ENCODE data around the gene HDHD3.
"Not testable (repeated sequence)": the region's sequence is repeated elsewhere in the genome, so short reads cannot be mapped to it uniquely, and the experiment has no call there.

HDHD3 gene, protein sequence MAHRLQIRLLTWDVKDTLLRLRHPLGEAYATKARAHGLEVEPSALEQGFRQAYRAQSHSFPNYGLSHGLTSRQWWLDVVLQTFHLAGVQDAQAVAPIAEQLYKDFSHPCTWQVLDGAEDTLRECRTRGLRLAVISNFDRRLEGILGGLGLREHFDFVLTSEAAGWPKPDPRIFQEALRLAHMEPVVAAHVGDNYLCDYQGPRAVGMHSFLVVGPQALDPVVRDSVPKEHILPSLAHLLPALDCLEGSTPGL

DNA sequence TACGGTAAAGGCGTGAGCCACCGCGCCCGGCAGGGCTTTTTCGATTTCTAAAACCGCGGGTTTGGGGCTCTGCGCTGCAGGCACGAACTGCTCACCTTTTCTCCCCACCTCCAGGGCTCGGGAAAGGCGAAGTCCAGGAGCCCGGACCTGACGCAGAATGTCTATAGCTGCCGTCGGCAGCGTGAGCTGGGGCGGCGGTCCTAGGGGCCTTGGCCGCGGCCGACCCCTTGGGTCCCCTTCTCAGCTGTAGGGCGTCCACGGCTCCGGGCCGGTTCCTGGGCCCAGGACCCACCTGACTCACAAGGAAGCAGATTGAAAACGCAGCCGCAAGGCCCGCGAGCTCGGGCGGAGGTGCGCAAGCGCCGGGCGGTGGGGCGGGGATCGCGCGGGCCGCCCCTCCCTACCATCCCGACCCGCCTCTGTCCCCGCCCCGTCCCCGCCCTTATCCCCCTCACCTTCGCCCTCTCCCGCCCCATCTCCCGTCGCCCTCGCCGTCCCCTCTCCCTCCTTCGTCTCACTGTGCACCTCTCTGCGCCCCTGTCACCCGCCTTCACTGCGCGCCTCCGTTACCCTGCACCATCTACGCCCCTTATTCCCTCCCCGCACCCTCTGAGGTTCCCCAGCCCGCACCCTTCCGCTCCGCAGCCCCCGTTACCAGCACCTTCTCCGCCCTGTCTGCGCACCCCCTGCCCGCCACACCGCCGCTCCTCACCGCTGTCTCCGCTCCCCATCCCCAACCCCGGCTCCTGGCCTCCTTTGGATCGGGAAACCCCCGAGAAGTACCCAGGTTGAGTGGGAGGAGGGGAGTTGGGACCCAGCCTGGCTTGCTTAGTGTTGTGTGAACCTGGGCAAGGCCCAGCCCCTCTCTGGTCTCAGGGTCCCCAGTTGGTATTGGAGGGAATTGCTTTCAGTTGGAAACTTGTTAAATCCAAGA, at the start of gene HDHD3:
Gene HDHD3, minus strand, starts transcription at position 353 of the 934 bp plus-strand sequence. CDS start 2,632 bp downstream, outside the sequence.
- DNase-seq: peak; percentile 37

DNA sequence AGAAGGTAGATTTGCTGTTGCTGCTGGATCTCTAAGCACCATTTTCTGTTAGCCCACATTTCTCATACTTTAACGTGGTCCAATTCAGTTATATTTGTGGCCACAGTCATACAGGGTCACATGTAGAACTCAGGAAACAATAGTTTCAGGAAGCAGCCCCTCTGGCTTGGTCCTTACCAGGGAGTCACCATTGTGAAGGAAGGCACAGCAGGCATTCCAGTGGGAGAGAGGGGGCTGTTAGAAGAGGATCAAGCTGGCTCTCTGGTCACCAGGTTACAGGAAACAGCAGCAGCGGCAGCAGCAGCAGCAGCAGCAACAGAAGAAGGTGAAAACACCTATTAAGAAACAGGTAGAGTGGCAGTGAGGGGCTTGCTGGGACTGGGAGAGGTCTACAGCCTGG, 48.3 kb upstream of the HDHD3 start:
- no peak for DNase-seq

DNA sequence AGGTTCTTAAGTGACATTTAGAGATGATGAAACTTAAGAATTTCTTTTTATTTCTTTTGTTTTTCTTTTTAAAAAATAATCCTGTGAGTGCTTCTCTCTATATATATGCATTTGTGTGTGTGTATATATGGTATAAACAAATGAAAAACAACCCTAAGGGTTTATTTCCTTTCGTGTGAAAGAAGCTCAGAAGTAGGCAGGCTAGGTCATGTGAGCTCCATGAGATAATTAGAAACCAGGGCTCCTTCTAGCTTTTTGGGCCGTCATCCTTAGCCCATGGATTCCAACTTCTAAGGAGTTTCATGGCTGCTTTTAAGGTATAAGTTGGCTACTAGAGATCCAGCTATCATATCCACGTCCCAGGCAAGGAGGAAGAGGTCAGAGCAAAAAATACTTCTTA, 44.9 kb upstream of the HDHD3 start:
- no peak for DNase-seq

DNA sequence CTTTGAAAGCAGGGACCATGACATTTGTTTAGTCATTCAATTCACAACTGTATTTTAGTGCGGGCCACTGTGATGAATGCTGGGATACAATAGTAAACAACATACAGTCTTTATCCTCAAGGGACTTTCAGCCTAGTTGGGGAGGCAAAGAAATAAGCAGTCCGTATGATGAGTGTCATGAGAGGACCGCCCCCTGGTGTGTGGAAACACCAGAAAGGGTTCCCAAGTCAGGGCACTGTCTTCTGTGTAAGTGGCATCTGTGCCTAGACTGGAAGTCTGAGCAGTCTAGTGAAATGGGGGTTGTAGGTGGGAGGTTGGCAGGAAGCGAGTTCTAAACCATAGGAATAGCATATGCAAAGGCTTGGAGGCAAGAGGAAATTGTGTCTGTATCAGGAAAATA, 40.6 kb upstream of the HDHD3 start:
- DNase-seq: no peak

DNA sequence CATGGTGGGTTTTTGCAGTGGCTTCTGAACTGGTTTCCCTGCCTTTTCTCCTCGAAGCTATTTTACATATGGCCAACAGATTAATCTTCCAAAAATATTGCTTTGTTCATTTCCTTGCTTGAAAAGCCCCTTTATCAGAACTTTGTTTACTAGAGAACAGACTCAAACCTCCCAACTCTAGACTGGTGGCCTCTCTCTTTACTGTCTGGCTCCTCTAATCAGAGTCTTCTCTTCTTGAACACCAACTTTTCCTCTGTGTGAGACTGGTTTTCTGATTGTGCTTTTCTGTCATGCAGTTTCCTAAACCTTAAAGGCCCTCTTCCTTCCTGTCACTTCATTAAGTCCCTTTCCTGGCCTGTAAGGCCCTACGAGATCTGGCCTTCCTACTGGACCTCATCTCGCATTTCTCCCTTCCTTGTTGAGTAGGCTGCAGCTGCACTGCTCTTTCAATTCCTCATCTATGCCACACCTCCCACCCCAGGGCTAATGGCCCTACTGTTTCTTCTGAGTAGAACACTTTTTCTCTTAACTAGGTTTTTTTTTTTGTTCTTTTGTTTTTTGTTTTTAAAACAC, 39.4 kb upstream of the HDHD3 start:
- DNase-seq: no peak

DNA sequence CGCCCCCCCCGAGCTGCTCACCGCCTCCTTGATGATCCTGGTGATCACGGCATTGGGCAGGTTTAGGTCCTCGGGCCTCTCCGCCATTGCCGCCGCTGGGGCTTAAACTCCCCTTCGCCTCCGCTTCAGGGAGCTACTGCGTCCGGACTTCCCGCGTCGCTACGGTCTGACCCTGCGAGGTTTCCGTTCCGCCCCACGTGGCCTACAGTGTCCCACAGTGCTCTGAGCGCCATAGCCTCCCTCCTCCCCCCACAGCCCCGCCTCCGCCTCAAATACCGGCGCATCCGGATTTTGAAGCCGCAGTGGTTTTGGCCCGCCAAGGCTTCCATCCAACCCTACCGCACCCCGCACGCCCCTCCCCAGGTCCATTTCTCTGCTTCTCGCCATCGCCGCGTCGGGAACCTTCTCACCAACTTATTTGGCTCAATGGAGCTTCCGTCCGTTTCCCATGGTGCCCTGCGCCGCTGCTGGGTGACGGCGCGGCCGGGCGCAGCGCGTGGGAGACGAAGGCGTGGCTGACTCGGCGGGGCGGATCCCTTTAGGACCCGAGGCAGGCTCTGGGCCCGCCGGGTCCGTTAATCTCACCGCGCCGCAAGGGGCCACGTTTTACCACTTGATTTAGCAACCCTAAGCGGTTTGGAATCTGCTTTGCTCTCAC, 33.5 kb upstream of the HDHD3 start, which contains the start of the genes C9orf43 and POLE3:
Gene C9orf43, plus strand, starts transcription at position 541 of the 658 bp plus-strand sequence. CDS start 2,747 bp downstream, outside the sequence.
Gene POLE3, minus strand, starts transcription at position 469 of the 658 bp plus-strand sequence. Its CDS starts 382 bp downstream, at position 87.
- peak; percentile 97 for DNase-seq

DNA sequence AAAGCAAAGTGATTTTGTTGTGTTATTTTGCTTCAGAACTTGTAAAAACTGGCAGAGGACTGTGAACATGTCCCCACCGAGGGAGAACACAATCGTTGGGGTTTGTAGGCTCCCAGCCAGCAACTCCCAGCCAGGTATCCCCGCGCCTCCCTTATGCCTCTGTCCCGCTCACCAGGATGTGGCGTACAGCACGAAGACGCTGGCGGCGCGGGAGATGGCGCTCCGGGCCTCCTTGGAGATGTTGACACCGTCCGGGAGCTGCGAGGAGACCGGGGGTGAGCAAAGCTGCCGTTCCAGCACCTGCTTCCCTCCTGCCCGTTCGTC, 33.1 kb upstream of the HDHD3 start:
- no peak for DNase-seq

DNA sequence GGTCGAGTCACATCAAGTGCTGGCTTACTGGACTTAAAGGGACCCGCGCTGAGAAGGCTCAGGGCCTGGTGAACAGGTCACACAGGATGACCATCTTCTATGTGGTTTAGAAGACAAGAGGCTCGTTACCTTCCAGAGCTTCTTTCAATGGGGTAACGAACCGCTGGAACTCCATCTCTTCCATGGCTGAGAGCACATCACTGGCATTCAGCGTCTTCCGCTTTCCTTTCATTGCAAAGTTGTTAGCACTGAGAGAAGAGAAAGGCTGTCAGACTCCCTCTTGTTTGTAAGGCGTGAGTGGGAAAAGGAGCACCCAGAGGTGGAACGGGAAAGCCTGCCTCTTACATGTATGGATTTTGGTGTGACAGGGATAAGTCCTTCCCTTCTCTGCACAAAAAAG, 32.7 kb upstream of the HDHD3 start:
- no peak for DNase-seq

DNA sequence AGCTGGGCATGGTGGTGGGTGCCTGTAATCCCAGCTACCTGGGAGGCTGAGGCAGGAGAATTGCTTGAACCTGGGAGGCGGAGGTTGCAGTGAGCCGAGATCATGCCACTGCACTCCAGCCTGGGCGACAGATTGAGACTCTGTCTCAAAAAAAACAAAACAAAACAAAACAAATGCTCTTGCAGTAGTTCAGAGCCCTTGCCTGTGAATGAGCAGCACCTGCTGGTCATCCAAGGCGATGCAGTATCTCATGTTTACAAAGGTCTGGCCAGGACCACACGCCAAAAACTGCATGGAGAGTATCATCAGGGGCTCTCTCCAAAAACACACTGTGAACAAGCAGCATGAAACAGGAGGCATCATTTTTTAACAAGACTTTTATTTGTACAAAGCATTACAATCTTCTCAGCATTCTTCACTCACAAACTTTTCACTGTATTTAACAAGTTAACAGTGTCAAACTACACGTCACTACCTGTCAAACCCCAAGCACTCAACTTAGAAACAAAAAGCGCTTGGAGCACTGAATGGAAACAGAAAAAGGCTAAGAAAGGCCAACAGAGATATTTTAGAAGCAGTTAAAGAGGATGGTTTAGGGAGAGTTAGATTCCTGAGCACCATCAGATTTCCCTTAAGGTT, 30.2 kb upstream of the HDHD3 start:
- peak; percentile 38 for DNase-seq

DNA sequence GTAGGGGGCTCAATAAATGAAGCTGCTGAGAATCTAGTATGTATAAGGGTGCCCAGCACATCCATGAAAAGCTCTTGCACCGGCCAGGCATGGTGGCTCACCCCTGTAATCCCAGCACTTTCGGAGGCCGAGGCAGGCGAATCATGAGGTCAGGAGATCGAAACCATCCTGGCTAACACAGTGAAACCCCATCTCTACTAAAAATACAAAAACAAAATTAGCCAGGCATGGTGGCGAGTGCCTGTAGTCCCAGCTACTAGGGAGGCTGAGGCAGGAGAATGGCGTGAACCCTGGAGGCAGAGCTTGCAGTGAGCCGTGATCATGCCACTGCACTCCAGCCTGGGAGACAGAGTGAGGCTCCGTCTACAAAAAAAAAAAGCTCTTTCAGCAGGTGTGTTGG, 29.6 kb upstream of the HDHD3 start:
- not testable (repeated sequence) for DNase-seq

DNA sequence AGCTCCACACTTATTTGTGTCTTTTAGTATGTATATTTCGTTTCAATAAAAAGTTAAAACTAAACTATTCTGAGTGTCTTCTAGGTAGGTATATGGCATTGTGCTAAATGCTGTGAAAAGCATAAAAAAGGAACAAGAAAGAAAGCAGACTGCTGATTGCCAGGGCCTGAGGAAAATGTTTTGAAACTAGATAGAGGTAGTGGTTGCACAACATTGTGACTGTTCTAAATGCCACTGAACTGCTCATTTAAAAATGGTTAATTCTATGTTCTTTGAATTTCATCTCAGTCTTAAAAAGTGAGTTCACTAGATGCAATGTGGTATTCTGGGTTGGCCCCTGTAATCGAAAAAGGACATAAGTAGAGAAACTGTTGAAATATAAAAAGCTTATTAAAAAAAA, 26.9 kb upstream of the HDHD3 start:
- DNase-seq: no peak

DNA sequence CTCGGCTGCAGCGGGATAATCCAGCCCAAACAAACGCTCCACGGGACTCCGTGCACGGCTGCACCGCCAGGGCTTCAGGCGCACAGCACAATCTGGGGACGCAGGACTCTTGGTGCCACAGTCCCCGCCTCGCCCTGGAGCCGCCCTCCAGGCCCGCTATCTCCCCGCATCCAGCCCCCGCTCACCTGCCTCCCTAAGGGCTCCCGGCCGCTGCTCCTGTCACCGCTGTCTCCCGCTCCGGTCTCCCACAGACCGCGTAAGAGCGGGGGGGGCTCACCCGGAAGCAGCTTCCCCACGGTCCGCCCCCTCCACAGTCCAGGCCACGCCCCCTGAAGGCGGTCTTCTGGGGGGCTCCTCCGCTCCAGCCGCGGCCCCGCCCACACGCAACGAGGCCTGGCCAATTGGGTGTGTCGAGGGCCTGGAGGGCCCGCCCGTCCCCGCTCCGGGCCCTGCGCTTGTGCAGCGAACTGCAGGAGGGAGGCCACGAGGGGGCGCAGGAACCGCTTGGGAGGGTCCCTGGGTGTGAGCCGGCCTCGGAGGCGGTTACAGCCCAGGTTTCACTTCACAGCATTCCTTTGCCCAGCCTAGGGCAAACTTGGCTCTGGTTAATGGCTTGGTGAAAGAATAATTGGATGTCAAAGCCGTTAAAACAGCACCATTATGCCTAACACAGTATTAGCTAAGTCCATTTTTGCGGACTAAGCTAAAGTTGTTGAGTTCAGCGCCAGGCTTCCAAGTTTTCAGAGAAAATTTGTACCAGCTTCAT, 24.4 kb upstream of the HDHD3 start, which contains the start of gene ALAD:
Gene ALAD, minus strand, starts transcription at position 258 of the 766 bp plus-strand sequence. CDS start 7,725 bp downstream, outside the sequence.
- DNase-seq: peak; percentile 92

DNA sequence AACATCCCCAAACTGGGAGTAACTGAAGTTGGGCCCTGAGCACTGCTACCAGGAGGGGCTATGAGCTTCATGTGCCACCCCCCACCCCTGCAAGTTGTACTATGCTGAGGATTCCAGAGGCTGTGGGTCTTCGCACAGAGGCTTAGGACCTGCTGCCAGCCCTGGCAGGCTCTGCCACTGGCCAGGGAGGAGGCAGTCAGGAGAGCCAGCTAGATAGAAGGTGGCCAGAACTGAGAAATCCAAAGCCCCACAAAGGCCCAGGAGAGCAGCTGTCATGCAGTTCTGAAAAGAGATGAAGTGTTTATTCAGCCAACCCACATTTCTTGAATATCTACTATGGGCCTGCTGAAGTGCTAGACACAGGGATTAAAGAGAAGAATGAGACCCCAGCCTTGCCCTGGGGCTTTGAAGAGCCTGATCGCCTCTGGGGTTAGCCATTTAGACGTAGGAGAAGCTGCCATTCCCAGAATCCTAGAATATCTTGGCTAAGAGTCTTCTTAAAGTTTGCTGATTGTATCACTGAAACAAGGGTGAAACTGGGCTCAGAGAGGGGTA, 22.9 kb upstream of the HDHD3 start:
- DNase-seq: no peak

DNA sequence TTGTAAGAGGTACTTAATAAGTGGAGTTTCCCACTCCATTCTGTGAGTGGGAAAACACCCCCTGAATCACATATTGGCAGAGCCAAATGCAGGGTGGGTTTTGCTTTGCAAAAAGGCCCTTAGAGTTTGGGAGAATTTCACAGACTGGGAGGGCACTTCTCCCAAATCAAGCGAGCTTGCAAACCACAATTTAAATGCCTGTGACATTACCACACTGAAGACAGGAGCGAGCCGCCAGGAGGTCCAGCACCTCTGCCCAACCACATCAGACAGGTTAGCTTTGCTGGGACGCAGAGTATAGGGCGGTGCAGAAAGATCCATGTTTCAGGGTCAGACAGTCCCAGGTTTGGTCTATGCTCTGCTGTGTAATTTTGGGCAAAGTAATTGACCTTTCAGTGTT, 22.0 kb upstream of the HDHD3 start:
- DNase-seq: no peak

DNA sequence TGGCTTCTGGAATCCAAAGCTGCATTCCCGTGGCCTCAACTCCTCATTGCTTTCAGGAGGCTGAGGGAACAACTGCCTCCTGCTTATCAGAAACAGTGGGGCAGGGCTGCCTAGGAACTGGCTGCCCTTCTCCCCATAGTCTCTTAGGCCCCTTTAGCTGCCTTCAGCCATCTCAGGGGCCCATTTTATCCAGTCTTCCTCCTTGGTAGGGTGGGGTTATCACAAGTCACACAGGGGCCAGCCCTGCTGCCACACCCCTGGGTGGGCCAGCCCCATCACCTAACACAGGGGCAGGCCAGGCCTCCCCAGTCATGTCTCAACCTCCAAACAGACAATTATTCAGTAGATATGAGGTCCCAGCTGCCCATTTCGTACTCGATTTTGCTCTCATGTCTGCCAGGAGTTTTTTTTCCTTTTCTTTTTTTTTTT, 20.4 kb upstream of the HDHD3 start:
- DNase-seq: no peak

DNA sequence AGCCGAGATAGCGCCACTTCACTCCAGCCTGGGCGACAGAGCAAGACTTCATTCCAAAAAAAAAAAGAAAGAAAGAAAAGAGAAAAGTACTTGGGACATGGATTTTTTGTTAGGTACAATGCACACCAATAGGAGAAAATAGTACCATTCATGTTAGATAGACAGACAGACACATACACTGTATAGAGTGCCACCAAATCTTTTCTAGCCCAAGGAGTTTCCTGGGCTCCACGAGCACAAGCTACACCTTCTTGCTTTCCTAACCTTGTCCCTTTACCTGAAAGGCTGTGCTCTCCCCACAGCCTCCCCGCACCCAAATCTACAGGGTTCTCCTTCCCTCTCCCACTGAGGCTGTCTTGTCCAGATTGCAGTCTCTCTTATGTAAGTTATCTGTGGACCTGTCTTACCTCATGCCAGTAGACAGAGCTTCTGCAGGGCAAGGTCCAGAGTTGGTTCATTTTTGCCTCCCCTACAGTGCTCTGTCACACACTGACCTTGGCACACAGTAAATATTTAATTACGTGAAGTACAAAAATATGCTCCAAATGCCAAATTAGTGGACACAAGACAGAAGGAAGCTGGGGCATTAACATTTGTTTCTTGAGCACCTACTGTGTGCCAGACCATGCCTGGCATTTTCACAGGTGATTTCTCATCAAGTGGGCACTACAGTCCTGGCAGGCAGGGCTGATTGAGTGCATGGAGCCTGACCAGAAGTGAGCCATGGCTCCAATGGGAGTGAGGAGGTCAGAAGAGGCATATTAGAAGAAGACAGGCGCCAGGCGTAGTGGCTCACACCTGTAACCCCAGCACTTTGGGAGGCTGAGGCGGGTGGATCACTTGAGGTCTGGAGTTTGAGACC, 18.4 kb upstream of the HDHD3 start:
- DNase-seq: no peak

DNA sequence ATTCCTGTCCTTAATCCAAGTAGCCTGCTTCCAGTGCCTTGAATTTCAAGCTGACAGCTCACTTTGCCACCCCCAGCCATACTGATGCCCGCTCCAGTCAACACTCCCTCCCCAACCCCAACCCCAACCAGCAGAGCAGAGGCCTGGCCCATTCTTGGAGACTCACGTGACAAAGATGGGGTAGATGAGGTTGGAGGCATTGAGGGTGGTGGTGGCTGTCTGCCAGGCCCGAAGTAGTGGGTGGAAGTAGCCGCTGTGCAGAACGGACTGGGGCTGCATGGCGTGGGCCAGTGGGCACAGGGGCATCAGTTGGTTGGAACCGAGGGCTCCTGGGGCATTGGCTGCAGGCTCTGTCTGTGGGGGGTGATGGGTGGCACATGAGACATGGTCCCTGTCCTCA, 16.5 kb upstream of the HDHD3 start:
- DNase-seq: no peak

DNA sequence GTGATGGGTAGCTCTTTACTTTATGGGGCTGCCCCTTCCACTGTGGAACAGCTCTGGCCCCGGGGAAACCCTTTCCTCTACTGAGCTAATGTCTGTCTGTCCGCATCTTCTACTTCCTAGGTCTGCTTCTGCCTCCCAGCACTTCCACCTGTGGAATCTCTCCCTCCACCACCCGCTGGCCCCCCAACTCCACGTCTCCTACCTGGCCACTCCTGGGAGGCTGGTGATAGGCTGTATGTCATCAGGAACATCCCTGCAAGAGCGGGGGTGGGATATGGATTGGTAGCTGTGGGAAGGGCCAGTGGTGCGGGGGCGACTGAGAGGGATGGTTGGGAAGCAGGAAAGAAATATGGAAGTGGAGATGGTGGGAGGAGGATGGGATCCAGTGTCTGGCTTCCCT, 15.1 kb upstream of the HDHD3 start:
- DNase-seq: no peak

DNA sequence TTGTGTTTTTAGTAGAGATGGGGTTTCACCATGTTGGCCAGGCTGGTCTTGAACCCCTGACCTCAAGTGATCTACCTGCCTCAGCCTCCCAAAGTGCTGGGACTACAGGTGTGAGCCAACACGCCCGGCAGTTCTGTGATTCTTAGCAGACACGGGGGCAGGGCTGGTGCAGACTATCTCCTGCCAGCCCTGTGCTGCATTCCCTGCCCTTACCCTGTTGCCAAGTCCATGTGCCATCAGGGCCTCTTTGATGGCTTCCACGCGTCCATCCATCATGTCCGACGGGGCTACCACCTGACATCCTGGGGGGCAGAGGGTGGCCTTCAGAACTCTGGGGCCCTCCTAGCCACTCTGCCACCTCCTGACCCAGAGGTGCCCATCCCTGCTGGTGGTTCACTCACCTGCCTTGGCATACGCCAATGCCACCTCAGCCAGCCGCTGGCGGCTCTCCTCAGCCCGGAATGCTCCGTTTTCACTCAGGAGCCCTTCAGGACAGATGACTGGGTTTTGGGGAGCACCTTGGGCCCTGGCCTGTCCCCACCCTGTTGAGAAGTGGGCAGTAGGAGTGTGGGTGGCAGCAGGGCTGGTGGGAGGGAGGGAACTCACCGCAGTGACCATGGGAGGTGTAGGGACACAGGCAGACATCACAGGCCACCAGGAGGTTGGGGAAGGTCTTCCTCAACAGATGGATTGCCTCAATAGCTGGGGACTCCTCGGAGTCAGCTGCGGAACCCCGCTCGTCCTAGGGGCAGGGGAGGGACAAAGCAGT, 13.6 kb upstream of the HDHD3 start:
- DNase-seq: no peak

DNA sequence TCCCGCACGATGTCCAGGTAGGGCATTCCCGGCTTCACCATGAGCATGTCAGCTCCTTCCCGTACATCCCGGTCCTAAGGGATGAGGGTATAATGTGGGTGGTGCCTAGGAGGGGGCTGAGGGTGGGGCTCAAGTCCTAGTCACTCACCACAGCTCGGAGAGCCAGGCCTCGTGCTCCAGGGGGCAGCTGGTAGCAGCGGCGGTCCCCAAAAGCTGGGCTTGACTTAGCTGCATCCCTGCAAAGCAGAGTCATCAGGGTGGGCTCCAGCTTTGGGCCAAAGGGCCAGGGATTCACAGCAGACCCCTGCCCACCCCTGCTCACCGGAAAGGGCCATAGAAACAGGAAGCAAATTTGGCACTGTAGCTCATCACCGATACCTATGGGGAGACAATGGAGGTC, 12.7 kb upstream of the HDHD3 start:
- DNase-seq: no peak

Data from SHP77 treated with DMSO at 0.1 percent for 48 hours (cell line).